OCI-LY7 (cell line): Measurements from ENCODE around the gene TXNL4A. TPM values are rescaled to one million over a fixed set of nuclear protein-coding genes. Genes with fewer than 3 reads are reported as not detected.
A peak's percentile ranks its signal among the peaks of the same experiment; 100 is the strongest.

Experiments used
- BruUV-seq: library from RNA; stranded (reverse); fragments of 400-500 nt; replicated peaks from 2 replicates; lab custom pipeline; 2021; lab: Mats Ljungman, UMichigan
- CTCF ChIA-PET: fragments of 300-600 bp; sonication (Branson Sonifier 250); formaldehyde crosslinking; loops from one replicate; lab custom pipeline; 2022; ENCODE audit warnings: antibody characterized with exemption; ENCODE audit not compliant: unreplicated experiment; lab: Charles Lee
- POLR2A ChIA-PET: fragments of 300-600 bp; sonication (Branson Sonifier 250); formaldehyde crosslinking; loops from one replicate; lab custom pipeline; 2022; ENCODE audit warnings: antibody characterized with exemption; lab: Charles Lee
- DNase-seq: peaks from one replicate; pipeline ENCODE4 v3.0.0-alpha.2; 2015; ENCODE audit warnings: low spot score
- H2AFZ ChIP-seq: fragments of 200-600 bp; sonication (generic), shearing (Covaris generic); 2 replicates; pipeline ENCODE4 v1.6.1; 2014; ENCODE audit warnings: mild to moderate bottlenecking, antibody characterized with exemption, low read length, moderate library complexity
- H3K27ac ChIP-seq: fragments of 200-600 bp; sonication (generic); 2 replicates; pipeline ENCODE4 v1.5.1; 2014; ENCODE audit warnings: mixed run types, low read depth, mild to moderate bottlenecking, moderate library complexity, low read length, inconsistent platforms; ENCODE audit not compliant: poor library complexity, severe bottlenecking
- H3K36me3 ChIP-seq: fragments of 200-600 bp; sonication (generic); 2 replicates; pipeline ENCODE4 v1.6.1; 2014; ENCODE audit warnings: mild to moderate bottlenecking, antibody characterized with exemption, low read length, moderate library complexity, mixed read lengths; ENCODE audit not compliant: insufficient read depth
- H3K4me1 ChIP-seq: fragments of 200-600 bp; sonication (generic); 2 replicates; pipeline ENCODE4 v1.5.1; 2014; ENCODE audit warnings: mild to moderate bottlenecking, low read length; ENCODE audit not compliant: insufficient read depth, poor library complexity, severe bottlenecking
- H3K4me2 ChIP-seq: fragments of 200-600 bp; sonication (generic); 2 replicates; pipeline ENCODE4 v1.6.1; 2014; ENCODE audit warnings: mild to moderate bottlenecking, low read length
- H3K4me3 ChIP-seq: fragments of 200-600 bp; sonication (generic); 2 replicates; pipeline ENCODE4 v1.5.1; 2014; ENCODE audit warnings: mild to moderate bottlenecking, low read depth, low read length; ENCODE audit not compliant: poor library complexity, severe bottlenecking
- H3K79me2 ChIP-seq: fragments of 200-600 bp; sonication (generic); 2 replicates; pipeline ENCODE4 v1.6.1; 2016; ENCODE audit warnings: low read depth, mild to moderate bottlenecking, low read length, moderate library complexity, mixed read lengths; ENCODE audit not compliant: insufficient read depth
- H3K9me2 ChIP-seq: fragments of 200-600 bp; sonication (generic); 2 replicates; pipeline ENCODE4 v1.6.1; 2016; ENCODE audit warnings: mild to moderate bottlenecking, low read length, mixed read lengths; ENCODE audit not compliant: insufficient read depth
- H3K9me3 ChIP-seq: fragments of 200-600 bp; sonication (generic); 2 replicates; pipeline ENCODE4 v1.6.1; 2014; ENCODE audit warnings: mild to moderate bottlenecking, mixed run types, low read length, mixed read lengths
- H4K20me1 ChIP-seq: fragments of 200-600 bp; sonication (generic); 2 replicates; pipeline ENCODE4 v1.6.1; 2014; ENCODE audit warnings: mild to moderate bottlenecking, antibody characterized with exemption, low read length, moderate library complexity, mixed read lengths; ENCODE audit not compliant: insufficient read depth
- EZH2phosphoT487 ChIP-seq: fragments of 200-600 bp; sonication (generic); IDR thresholded peaks from 2 replicates; pipeline ENCODE4 v1.6.1; 2018; ENCODE audit warnings: low read depth, borderline replicate concordance, mild to moderate bottlenecking, mixed run types, antibody characterized with exemption, low read length, moderate library complexity, mixed read lengths
- intact Hi-C: fragments of 100-400 bp; cut with micrococcal nuclease; formaldehyde crosslinking; loops from one replicate; pipeline ENCODE4 v1.10.0; 2022; ENCODE audit not compliant: unreplicated experiment
- total RNA-seq, 2 experiments: library from RNA; depleted of rRNA in 1 of 2; stranded (reverse); fragments of >200 nt in 1 of 2; shearing (Covaris generic) in 1 of 2; gene quantifications; 2 replicates each; pipeline ENCODE4 v1.2.3, GENCODE V29; 2014 to 2022
- TF ChIP-seq, protein P1 (sequence below): fragments of 200-600 bp; sonication (generic); conservative IDR thresholded peaks from 2 replicates; pipeline ENCODE4 v1.5.1; 2014; ENCODE audit warnings: mild to moderate bottlenecking, antibody characterized with exemption, low read length, moderate library complexity, mixed read lengths

The TXNL4A gene
- total RNA-seq, 2 experiments from 2014 or later: 44.7 to 91.4 TPM

DNA sequence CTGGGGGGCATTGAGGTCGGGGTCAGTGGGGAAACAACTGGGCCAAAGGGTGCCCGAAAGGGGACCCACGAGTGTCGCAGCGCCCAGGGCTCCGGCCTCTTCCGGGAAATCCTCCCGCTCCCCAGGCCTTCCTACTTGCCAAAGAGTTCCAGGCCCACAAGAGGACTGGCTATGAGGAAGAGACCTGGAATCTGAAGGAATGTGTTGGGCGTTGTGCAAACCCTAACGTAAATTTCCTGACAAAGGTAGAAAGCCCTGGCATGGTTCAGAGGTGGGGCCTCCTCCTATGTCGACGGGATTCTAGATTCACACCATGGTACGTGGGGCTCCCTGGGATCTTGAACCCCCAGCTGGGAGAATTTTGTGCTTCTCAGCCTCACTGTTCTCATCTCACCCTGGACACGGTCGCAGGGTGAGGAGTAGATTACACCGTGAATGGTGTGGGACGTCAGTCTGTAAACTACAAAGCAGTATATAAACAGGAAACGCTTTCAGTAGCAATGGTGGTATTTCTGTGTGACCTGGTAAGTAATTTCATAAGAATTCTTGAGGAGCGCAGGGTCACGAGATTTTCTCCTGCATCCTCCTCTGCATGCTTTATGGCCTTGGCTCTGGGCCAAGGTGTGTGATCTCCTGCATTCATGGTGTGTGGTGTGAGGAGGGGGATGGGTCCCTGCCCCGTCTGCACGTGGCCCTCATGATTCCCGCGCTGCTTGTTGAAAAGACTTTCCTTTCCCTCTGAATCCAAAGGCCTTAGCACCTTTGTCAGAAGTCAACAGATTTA is 23.1 kb downstream of the TXNL4A start:
- CTCF ChIA-PET: no interaction called here
- Histone ChIP-seq H3K36me3 (no peaks in the 10 kb centered on the region), H3K9me3 (no peaks in the 10 kb centered on the region), H3K4me1 (peaks cover 20% of the 10 kb centered on the region), H3K9me2 (no peaks in the 10 kb centered on the region), H3K79me2 (no peaks in the 10 kb centered on the region), H3K27ac (no peak overlapping the region), H2AFZ (no peak overlapping the region), H3K4me3 (no peak overlapping the region), H4K20me1 (no peaks in the 10 kb centered on the region), H3K4me2 (peak overlapping the region; percentile 55)
- intact Hi-C loops: no loop called here
- no peak for TF ChIP-seq EZH2phosphoT487
- TF ChIP-seq, protein P1, sequence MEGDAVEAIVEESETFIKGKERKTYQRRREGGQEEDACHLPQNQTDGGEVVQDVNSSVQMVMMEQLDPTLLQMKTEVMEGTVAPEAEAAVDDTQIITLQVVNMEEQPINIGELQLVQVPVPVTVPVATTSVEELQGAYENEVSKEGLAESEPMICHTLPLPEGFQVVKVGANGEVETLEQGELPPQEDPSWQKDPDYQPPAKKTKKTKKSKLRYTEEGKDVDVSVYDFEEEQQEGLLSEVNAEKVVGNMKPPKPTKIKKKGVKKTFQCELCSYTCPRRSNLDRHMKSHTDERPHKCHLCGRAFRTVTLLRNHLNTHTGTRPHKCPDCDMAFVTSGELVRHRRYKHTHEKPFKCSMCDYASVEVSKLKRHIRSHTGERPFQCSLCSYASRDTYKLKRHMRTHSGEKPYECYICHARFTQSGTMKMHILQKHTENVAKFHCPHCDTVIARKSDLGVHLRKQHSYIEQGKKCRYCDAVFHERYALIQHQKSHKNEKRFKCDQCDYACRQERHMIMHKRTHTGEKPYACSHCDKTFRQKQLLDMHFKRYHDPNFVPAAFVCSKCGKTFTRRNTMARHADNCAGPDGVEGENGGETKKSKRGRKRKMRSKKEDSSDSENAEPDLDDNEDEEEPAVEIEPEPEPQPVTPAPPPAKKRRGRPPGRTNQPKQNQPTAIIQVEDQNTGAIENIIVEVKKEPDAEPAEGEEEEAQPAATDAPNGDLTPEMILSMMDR: no peak
- POLR2A ChIA-PET: no interaction called here
- no TSS peak for BruUV-seq
- DNase-seq: no peak

DNA sequence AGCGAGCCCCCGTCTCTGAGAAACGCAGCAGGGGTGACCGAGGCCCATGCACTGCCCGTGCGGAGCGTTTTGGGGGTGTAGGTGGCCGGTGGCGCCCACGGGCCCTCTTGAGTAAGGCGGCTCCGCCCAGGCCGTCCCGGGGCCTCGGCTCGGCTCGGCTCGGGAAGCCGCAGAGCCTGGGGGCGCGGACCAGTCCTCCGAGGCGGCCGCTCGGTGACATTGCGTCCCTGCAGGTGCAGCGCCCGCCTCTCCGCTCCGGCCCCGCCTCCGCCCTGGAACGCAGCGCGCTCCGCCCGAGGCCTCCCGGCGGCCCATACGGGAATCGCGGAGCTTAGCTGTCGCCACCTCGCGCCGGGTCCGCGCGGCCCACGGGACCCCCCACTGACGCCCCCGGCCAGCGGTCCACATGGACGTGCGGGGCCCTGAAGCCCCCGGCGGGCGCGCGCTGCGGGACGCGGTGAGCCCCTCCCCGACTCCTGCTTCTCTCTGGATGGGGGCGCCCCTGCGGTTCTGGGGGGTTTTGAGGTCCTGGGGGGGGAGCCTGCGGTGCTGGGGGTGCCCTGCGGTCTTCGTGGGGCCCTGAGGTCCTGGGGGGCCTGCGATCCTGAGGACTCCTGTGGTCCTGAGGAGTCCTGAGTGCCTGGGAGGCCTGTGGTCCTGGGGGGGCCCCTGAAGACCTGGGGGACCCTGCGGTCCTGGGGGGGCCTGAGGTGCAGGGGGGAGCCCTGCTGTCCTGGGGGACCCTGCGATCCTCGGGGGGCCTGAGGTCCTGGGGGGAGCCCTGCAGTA is 23.8 kb downstream of the TXNL4A start, which contains the start of gene HSBP1L1:
Gene HSBP1L1 (plus strand): TSS at position 314 of the 789 bp plus-strand sequence. CDS start 93 bp downstream, at position 407.
- Histone ChIP-seq H3K4me2 (peak within 1 kb of the TSS; percentile 55), H3K4me3 (peak within 1 kb of the TSS; percentile 43), H3K9me3 (no peaks in the 10 kb centered on the region), H3K4me1 (peaks cover 27% of the 10 kb centered on the region), H3K79me2 (no peaks in the 10 kb centered on the region), H3K36me3 (no peaks in the 10 kb centered on the region), H3K9me2 (no peaks in the 10 kb centered on the region), H3K27ac (no peak within 1 kb of the TSS), H4K20me1 (no peaks in the 10 kb centered on the region), H2AFZ (no peak within 1 kb of the TSS)
- DNase-seq: peak; percentile 38
- no TSS peak for BruUV-seq
- ChIA-PET POLR2A (no interaction called here), CTCF (no interaction called here)
- intact Hi-C loops: no loop called here
- TF ChIP-seq EZH2phosphoT487: no peak
- TF ChIP-seq, protein P1: 0 out of 2 replicates have a peak, but pooled peaks have one; percentile 21
